Prostate gland (tissue), 2 donors: ENCODE data around the gene KPNA4. TPM values are rescaled to one million over a fixed set of nuclear protein-coding genes. Genes with fewer than 3 reads are reported as not detected.

Source experiments
- DNase-seq: peaks from one replicate; pipeline ENCODE4 v3.0.0-alpha.2; 2019; ENCODE audit warnings: low spot score
- H3K27ac ChIP-seq, 2 donors: fragments of 200-600 bp; sonication (generic); 2 replicates each; pipeline ENCODE4 v1.5.1; 2017 to 2019
- H3K27me3 ChIP-seq: fragments of 200-600 bp; sonication (generic); replicated peaks from 2 replicates; pipeline ENCODE4 v1.5.1; 2019; ENCODE audit not compliant: insufficient read depth
- H3K36me3 ChIP-seq, 2 donors: fragments of 200-600 bp; sonication (generic); 1 replicate in 1 of 2; 2 replicates in 1 of 2; pipeline versions ENCODE4 v1.5.1 to v1.8.1; 2017 to 2019
- H3K4me1 ChIP-seq: fragments of 200-600 bp; sonication (generic); replicated peaks from 2 replicates; pipeline ENCODE4 v1.5.1; 2019
- H3K4me3 ChIP-seq, 2 donors: fragments of 200-600 bp; sonication (generic); 2 replicates each; pipeline ENCODE4 v1.5.1; 2017 to 2019
- H3K9me3 ChIP-seq: fragments of 200-600 bp; sonication (generic); 2 replicates; pipeline ENCODE4 v1.5.1; 2017
- CTCF ChIP-seq, 4 experiments: fragments of 200-600 bp in 2 of 4; fragments of 450-650 bp in 2 of 4; sonication (generic) in 2 of 4; IDR thresholded peaks; 1 replicate in 3 of 4; 2 replicates in 1 of 4; pipeline ENCODE4 v1.5.1; 2016 to 2019; ENCODE audit warnings: antibody characterized with exemption in 4 of 4, mild to moderate bottlenecking in 2 of 4, moderate library complexity in 2 of 4
- POLR2A ChIP-seq: fragments of 450-650 bp; IDR thresholded peaks from one replicate; pipeline ENCODE4 v1.6.1; 2016; ENCODE audit warnings: antibody characterized with exemption, mild to moderate bottlenecking
- POLR2AphosphoS5 ChIP-seq: sonication (generic); formaldehyde crosslinking; IDR thresholded peaks from one replicate; pipeline ENCODE4 v1.6.1; 2017; ENCODE audit warnings: antibody characterized with exemption
- WGBS: methylation state at CpG from one replicate; pipeline ENCODE4 v1.1.5; 2018; 5-methylcytosine and 5-hydroxymethylcytosine counted together
- intact Hi-C: fragments of 100-400 bp; cut with DNase I; formaldehyde crosslinking; loops from one replicate; pipeline ENCODE4 v1.14.2; 2022
- total RNA-seq, 2 donors: library from RNA; depleted of rRNA; stranded (reverse); fragments of >200 nt; gene quantifications; one replicate each; pipeline ENCODE4 v1.1.0, GENCODE V29; 2016

KPNA4 gene
- total RNA-seq, 2 donors from 2014 or later = 19.5 to 29.2 TPM

GRCh38 chr3:160498202-160498601, 67.2 kb downstream of the KPNA4 start:
- Histone ChIP-seq H3K4me1 (no peaks in the 10 kb centered on the region), H3K4me3 (no peak overlapping the region), H3K27ac (no peak overlapping the region), H3K9me3 (no peaks in the 10 kb centered on the region), H3K27me3 (no peaks in the 10 kb centered on the region), H3K36me3 (no peaks in the 10 kb centered on the region)
- no peak for TF ChIP-seq POLR2AphosphoS5
- TF ChIP-seq POLR2A = no peak
- TF ChIP-seq CTCF (IDR thresholded peaks at IDR 0.05) = no peak
- DNase-seq = no peak
- intact Hi-C loops = no loop called here
- WGBS = 96% methylated on average over 1 of the region's 1 CpG

- Histone ChIP-seq H3K36me3 (no peaks in the 10 kb centered on the region), H3K9me3 (no peaks in the 10 kb centered on the region), H3K27ac (no peak overlapping the region), H3K27me3 (no peaks in the 10 kb centered on the region), H3K4me3 (no peak overlapping the region), H3K4me1 (no peaks in the 10 kb centered on the region)
- TF ChIP-seq POLR2AphosphoS5 (no peak), CTCF (IDR thresholded peaks at IDR 0.05) (no peak), POLR2A (no peak)
- no peak for DNase-seq
- intact Hi-C loops = no loop called here
Observed at GRCh38 chr3:160490166-160490565, 75.2 kb downstream of the KPNA4 start.

- no peak for DNase-seq
- Histone ChIP-seq H3K4me1 (no peaks in the 10 kb centered on the region), H3K27me3 (no peaks in the 10 kb centered on the region), H3K9me3 (no peaks in the 10 kb centered on the region), H3K4me3 (no peak overlapping the region), H3K27ac (no peak overlapping the region), H3K36me3 (no peaks in the 10 kb centered on the region)
- intact Hi-C loops = no loop called here
- WGBS = 15% methylated on average over 2 of the region's 2 CpGs
- TF ChIP-seq POLR2A (no peak), CTCF (IDR thresholded peaks at IDR 0.05) (peak; percentile 14 to 43 (median 34)), POLR2AphosphoS5 (no peak)
Observed at GRCh38 chr3:160486459-160486869, 78.9 kb downstream of the KPNA4 start.

- TF ChIP-seq CTCF (IDR thresholded peaks at IDR 0.05) (no peak), POLR2A (no peak), POLR2AphosphoS5 (no peak)
- intact Hi-C loops = no loop called here
- H3K27me3 ChIP-seq = no peaks in the 10 kb centered on the region
Observed at GRCh38 chr3:160482796-160483195, 82.6 kb downstream of the KPNA4 start.

GRCh38 chr3:160481856-160482255, 83.5 kb downstream of the KPNA4 start:
- intact Hi-C loops = no loop called here
- 88% methylated on average over 6 of the region's 6 CpGs for WGBS

More at GRCh38 chr3:160482796-160483195, 82.6 kb downstream of the KPNA4 start:
- Histone ChIP-seq H3K4me1 (no peaks in the 10 kb centered on the region), H3K9me3 (no peaks in the 10 kb centered on the region), H3K4me3 (no peak overlapping the region), H3K36me3 (no peaks in the 10 kb centered on the region), H3K27ac (no peak overlapping the region)
- WGBS = 78% methylated on average over 3 of the region's 3 CpGs
- no peak for DNase-seq

More at GRCh38 chr3:160481856-160482255, 83.5 kb downstream of the KPNA4 start:
- no peak for TF ChIP-seq POLR2A
- TF ChIP-seq POLR2AphosphoS5 = no peak
- Histone ChIP-seq H3K36me3 (no peaks in the 10 kb centered on the region), H3K27ac (no peak overlapping the region), H3K4me1 (no peaks in the 10 kb centered on the region), H3K4me3 (no peak overlapping the region), H3K9me3 (no peaks in the 10 kb centered on the region), H3K27me3 (no peaks in the 10 kb centered on the region)
- no peak for DNase-seq
